Left lung (tissue), 10 donors: Measurements from ENCODE around the gene CTNNA3. TPM values are rescaled to one million over a fixed set of nuclear protein-coding genes. Genes with fewer than 3 reads are reported as not detected.

ENCODE experiments used
- ATAC-seq: fragments of 200-7000 bp; cut with Tn5 transposase; one replicate; pipeline ENCODE4 v1.9.1; 2020; ENCODE audit warnings: moderate library complexity
- DNase-seq, 4 donors: peaks; one replicate each; pipeline ENCODE4 v3.0.0-alpha.2; 2013 to 2020
- H3K27ac ChIP-seq, 2 donors: fragments of 200-600 bp; sonication (generic) in 1 of 2; one replicate each; pipeline versions ENCODE4 v1.5.0 to v1.8.0; 2020 to 2021
- H3K27me3 ChIP-seq, 2 donors: fragments of 200-600 bp; sonication (generic) in 1 of 2; one replicate each; pipeline versions ENCODE4 v1.5.0 to v1.8.0; 2020 to 2021
- H3K36me3 ChIP-seq, 2 donors: fragments of 200-600 bp; sonication (generic) in 1 of 2; one replicate each; pipeline versions ENCODE4 v1.5.0 to v1.8.0; 2020 to 2021
- H3K4me1 ChIP-seq, 2 donors: fragments of 200-600 bp; one replicate each; pipeline ENCODE4 v1.8.0; 2021
- H3K4me3 ChIP-seq, 2 donors: fragments of 200-600 bp; sonication (generic) in 1 of 2; one replicate each; pipeline versions ENCODE4 v1.5.0 to v1.8.0; 2020 to 2021; ENCODE audit warnings: mild to moderate bottlenecking in 1 of 2
- H3K9me3 ChIP-seq, 2 donors: fragments of 200-600 bp; sonication (generic) in 1 of 2; one replicate each; pipeline versions ENCODE4 v1.5.0 to v1.8.0; 2020 to 2021
- CTCF ChIP-seq, 2 donors: fragments of 200-600 bp; sonication (generic) in 1 of 2; IDR thresholded peaks; one replicate each; pipeline versions ENCODE4 v1.5.0 to v1.8.0; 2021; ENCODE audit warnings: antibody characterized with exemption in 2 of 2
- intact Hi-C, 2 donors: fragments of 100-400 bp; cut with DNase I; formaldehyde crosslinking; loops; one replicate each; pipeline versions ENCODE4 v1.11.2 to v1.14.2; 2022
- polyA plus RNA-seq, 6 donors: library from polyadenylated mRNA; unstranded; fragments of 120-200 nt; gene quantifications; one replicate each; pipeline ENCODE4 v1.2.1, GENCODE V29; 2013; ENCODE audit not compliant: insufficient read length in 6 of 6
- total RNA-seq, 2 donors: library from RNA; stranded (reverse); fragmentation: NEBNext Ultra II Directional; extraction: Animal tissue kit (Norgen Biotek cat#: 25700); gene quantifications; one replicate each; pipeline ENCODE4 v1.2.1, GENCODE V29; 2021
- donor health status: DM: no; HTN: yes; CAD: no.
- donor health status: DM: no; HTN: no; CAD: no.

CTNNA3 gene
- total and polyA plus RNA-seq, 8 donors: 1.1 to 8.2 (median 6.6) TPM; not detected in 1

- TF ChIP-seq CTCF (IDR thresholded peaks at IDR 0.05): no peak
- DNase-seq (no peak), ATAC-seq (no peak)
- Histone ChIP-seq H3K36me3 (no peaks in the 10 kb centered on the region), H3K4me1 (no peaks in the 10 kb centered on the region), H3K27ac (no peak overlapping the region), H3K4me3 (no peak overlapping the region), H3K27me3 (no peaks in the 10 kb centered on the region), H3K9me3 (peaks cover 0 to 8% of the 10 kb centered on the region in 2 donors)
- intact Hi-C loops: no loop called here
These were observed 1727.1 kb downstream of the CTNNA3 start for GRCh38 chr10:65968871-65969270.

- no peak overlapping the region for H3K27ac ChIP-seq
- no peak overlapping the region for H3K4me3 ChIP-seq
- no peaks in the 10 kb centered on the region for H3K36me3 ChIP-seq
- no peaks in the 10 kb centered on the region for H3K4me1 ChIP-seq
- ATAC-seq (no peak), DNase-seq (no peak)
- TF ChIP-seq CTCF (IDR thresholded peaks at IDR 0.05): no peak
- H3K27me3 ChIP-seq: no peaks in the 10 kb centered on the region
- peaks cover 0 to 8% of the 10 kb centered on the region in 2 donors for H3K9me3 ChIP-seq
- intact Hi-C loops: no loop called here
These were observed 1727.6 kb downstream of the CTNNA3 start for GRCh38 chr10:65968437-65968836.

GRCh38 chr10:65964205-65964604 is 1731.8 kb downstream of the CTNNA3 start:
- peaks cover 0 to 13% of the 10 kb centered on the region in 2 donors for H3K9me3 ChIP-seq
- no peak overlapping the region for H3K27ac ChIP-seq
- ATAC-seq: no peak
- intact Hi-C loops: no loop called here
- H3K36me3 ChIP-seq: no peaks in the 10 kb centered on the region
- DNase-seq: no peak
- H3K27me3 ChIP-seq: no peaks in the 10 kb centered on the region
- H3K4me1 ChIP-seq: no peaks in the 10 kb centered on the region
- H3K4me3 ChIP-seq: no peak overlapping the region
- no peak for TF ChIP-seq CTCF (IDR thresholded peaks at IDR 0.05)

- no peak for TF ChIP-seq CTCF (IDR thresholded peaks at IDR 0.05)
- Histone ChIP-seq H3K27ac (no peak overlapping the region), H3K4me1 (no peaks in the 10 kb centered on the region), H3K36me3 (no peaks in the 10 kb centered on the region), H3K9me3 (no peaks in the 10 kb centered on the region), H3K4me3 (no peak overlapping the region), H3K27me3 (no peaks in the 10 kb centered on the region)
- intact Hi-C loops: no loop called here
- DNase-seq: no peak
- ATAC-seq: no peak
These were observed 1743.9 kb downstream of the CTNNA3 start for GRCh38 chr10:65952086-65952485.

GRCh38 chr10:65950075-65950474 is 1745.9 kb downstream of the CTNNA3 start:
- Histone ChIP-seq H3K36me3 (no peaks in the 10 kb centered on the region), H3K27ac (no peak overlapping the region), H3K4me1 (no peaks in the 10 kb centered on the region), H3K9me3 (no peaks in the 10 kb centered on the region), H3K27me3 (no peaks in the 10 kb centered on the region), H3K4me3 (no peak overlapping the region)
- TF ChIP-seq CTCF (IDR thresholded peaks at IDR 0.05): no peak
- DNase-seq: no peak
- intact Hi-C loops: no loop called here
- ATAC-seq: no peak
